Activated T-cell treated with anti-CD3 and anti-CD28 coated beads, Interleukin-2, amount 50 U/mL, for 1 hour (primary cell): ENCODE results near the gene HSPBP1.
"Not testable (repeated sequence)": the region's sequence is repeated elsewhere in the genome, so short reads cannot be mapped to it uniquely, and the experiment has no call there.

Source experiments
- DNase-seq: peaks from one replicate; pipeline ENCODE4 v3.0.0-alpha.2; 2020

HSPBP1 gene, protein sequence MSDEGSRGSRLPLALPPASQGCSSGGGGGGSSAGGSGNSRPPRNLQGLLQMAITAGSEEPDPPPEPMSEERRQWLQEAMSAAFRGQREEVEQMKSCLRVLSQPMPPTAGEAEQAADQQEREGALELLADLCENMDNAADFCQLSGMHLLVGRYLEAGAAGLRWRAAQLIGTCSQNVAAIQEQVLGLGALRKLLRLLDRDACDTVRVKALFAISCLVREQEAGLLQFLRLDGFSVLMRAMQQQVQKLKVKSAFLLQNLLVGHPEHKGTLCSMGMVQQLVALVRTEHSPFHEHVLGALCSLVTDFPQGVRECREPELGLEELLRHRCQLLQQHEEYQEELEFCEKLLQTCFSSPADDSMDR

DNA sequence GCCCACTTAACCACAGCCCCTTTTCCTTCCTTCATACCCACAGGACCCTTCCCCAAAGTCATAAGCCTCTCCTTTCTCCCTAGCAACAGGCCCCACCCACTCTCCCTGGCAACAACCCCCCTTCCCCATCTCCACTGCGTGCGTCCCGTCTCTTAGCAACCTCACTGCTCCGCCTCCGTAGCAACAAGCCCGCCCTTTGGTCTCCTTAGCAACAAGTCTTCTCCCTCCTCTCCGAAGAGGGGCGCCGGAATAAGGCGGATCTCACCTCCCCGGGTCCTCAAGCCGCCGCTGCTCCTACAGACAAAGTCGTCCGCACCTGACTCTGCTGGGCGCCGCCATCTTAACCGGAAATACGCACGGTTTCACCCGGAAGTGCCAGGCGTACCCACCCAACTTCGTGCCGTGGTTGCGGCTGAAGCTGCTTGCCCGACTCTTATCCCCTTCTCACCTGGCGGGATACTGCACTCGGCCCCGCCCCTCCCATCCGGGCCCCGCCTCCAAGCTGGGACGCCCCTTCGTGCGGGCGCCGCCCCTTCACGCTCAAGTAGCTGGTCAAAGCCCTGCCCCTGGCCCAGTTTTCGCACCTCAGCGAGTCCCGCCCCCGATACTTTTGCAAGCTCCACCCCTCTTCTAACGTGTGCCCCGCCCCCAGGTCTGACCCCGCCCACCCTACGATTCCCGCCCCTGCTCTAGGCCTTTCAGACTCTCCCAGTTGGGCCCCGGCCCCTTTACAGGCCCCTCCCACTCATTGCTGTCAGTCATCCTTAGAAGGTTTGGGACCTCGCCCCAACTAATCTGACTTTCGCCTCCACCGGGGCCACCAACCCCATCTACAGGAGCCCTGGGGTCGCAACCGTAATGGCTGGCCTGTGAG, at the start of gene HSPBP1:
TSS of gene HSPBP1 (minus strand) at position 341 of the 874 bp plus-strand sequence. CDS start 502 bp downstream, outside the sequence.
- peak; percentile 97 for DNase-seq

DNA sequence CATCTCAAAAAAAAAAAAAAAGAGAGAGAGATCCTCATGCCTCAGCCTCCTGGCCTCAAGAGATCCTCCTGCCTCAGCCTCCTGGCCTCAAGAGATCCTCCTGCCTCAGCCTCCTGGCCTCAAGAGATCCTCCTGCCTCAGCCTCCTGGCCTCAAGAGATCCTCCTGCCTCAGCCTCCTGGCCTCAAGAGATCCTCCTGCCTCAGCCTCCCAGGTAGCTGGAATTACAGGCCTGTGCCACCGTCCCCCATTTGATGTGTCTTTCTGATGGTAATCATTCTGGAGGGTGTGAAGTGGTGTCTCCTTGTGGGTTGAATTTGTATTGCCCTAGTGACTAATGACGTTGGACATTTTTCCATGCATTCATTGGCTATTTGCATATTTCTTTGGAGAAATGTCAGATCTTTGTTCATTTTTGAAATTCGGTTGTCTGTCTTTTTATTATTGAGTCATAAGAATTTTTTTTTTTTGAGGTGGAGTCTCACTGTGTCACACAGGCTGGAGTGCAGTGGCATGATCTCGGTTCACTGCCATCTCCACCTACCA, 48.9 kb upstream of the HSPBP1 start:
- DNase-seq = not testable (repeated sequence)

DNA sequence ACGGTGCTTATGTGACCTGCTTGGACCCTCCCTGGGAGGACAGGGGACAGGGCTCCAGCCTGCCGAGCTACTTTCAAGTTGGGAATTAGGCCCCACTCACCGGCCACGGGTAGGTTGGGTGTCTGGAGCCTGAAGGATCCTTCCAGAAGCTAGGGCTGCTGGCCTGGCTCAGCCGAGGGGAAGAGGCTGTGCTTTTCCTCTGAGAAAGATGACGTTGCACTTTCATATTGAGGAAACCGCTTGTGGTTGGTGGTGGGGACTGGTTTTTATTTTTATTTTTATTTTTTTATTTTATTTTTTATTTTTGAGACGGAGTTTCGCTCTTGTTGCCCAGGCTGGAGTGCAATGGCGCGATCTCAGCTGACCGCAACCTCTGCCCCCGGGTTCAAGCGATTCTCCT, 45.3 kb upstream of the HSPBP1 start, which contains the start of gene TMEM150B:
TSS of gene TMEM150B (minus strand) at position 170 of the 400 bp plus-strand sequence. CDS start 4,305 bp downstream, outside the sequence.
- no peak for DNase-seq

DNA sequence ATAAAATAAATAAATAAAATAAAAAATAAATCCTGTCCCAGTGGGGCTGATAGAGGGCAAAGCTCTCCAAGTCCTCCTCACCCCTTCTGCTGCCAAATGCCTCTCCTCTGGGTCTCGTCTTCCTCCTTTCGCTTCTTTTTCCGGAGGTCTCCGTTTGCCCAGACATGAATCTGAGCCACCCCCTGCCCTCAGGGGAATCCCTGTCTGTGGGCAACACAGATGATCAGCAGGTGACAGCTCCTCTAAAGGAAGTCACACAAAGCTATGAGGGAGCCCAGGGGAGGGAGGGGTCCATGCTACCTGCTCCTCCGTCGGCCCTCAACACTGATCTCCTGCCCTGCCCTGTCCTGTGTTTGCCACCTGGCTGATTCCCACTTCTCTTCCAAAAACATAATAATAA, 44.8 kb upstream of the HSPBP1 start:
- no peak for DNase-seq

DNA sequence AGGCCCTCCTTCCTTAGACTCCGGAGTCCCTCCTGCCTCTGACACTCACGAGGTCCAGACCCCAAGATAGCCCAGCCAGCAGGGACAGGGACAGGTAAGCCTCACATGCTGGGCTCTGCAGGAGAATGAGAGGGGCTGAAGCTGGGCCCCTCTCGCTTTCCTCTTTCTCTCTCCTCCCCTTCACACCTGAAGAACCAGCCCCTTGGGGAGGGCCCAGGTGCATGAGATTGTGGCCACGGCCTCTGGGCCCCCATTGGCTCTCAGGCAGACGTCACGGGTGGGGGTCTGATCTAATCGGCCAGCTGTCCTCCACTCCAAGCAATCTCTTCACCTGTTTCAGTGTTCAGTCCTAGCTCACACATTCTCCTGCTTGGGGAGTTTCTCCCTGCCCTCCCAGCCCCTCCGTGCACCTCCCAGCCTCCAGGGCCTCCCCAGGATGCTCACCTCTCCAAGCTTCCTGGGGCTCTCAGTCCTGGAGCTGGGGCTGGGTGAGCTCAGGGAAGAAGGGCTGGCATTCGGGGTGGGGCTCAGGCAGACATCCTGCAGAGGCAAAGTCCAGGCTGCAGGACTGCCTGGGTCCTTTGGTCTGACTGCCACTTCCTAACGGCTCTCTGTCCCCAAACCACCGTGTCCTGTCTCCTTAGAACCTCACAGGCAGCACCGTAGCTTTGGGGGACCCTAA, 42.4 kb upstream of the HSPBP1 start:
- no peak for DNase-seq

DNA sequence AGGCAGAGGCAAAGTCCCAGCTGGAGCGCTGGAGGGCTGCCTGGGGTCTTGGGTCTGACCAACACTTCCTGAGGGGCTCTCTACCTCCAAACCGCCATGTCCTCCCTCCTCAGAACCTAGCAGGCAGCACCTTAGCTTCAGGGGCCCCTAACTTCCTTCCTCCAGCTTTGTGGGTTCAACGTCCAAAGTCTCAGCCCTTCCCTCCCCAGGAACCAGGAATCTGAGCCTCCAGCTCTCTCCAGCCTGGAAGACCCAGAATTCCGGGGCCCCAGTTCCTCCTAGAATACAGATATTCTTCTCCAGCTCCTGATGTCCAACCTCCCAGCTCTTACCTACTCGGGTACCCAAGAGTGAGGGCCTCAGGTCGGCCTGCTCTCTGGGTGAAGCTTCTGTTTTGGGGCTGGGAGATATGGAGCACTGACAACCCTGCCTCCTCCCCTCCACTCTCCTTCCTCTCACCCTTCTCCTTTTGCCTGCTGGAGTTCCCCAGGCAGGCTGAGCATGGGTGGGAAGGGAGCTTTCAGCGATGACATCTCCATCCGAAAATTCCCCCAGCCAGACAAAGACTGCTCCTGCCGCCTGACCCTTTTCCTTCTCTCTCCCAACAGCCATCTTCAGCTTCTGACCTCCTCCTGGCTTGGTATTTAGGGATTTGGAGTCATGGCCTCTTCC, 41.7 kb upstream of the HSPBP1 start:
- no peak for DNase-seq

DNA sequence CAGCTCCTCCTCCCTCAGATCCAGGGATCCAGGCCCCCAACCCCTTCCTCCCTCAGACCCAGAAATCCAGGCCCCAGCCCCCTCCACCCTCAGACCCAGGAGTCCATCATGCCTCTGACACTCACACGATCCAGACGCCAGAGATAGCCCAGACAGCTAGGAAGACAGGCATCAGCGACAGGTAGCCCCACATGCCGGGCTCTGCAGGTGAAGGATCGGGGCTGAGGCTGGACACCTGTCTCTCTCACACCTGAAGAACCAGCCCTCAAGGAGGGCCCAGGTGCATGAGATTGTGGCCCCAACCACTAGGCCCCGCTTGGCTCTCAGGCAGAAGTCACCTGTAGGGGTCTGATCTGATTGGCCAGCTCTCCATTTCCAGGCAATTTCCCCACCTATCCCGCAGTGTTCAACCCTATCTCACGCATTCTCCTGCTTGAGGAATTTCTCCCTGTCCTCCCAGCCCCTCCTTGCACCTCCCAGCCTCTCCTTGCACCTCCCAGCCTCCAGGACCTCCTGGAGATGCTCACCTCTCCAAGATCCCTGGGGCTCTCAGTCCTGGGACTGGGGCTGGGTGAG, 41.0 kb upstream of the HSPBP1 start:
- DNase-seq = no peak

DNA sequence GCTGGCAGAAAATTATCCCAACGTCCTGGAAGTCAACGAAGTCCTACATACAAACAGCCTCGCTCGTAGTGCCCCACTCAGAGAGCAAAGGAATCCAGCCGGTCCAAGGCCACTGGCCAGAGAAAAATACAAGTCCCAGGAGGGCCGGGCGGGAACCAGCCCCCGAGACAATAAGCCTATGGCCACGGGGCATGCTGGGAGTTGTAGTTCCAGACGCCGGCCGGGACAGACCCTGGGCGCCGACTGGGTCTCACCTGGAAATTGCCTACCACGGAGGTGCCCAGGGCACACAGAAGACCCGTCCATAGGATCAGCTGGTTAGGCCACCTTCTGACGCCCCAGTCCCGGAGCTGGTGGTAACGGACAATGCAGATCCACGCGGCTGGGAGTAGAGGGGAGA, 39.9 kb upstream of the HSPBP1 start:
- no peak for DNase-seq

DNA sequence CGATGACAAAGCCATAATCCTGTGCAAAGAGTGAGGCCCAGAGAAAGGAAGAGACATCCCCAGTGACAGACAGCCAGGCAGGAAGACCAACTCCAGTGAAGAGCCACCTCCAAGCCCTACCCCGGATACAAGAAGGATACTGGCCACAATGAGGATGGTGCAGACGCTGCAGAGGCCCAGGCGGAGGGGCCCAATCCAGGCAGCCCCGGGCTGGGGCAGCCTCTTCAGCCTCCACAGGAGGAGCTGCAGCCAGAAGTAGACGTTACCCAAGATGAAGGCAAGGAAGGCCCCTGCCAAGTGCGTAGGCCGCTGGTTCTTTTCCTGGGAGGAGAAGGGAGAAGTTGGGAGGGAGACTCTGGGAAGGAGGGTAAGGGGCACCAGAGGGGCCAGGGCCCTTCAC, 36.7 kb upstream of the HSPBP1 start:
- DNase-seq = no peak

DNA sequence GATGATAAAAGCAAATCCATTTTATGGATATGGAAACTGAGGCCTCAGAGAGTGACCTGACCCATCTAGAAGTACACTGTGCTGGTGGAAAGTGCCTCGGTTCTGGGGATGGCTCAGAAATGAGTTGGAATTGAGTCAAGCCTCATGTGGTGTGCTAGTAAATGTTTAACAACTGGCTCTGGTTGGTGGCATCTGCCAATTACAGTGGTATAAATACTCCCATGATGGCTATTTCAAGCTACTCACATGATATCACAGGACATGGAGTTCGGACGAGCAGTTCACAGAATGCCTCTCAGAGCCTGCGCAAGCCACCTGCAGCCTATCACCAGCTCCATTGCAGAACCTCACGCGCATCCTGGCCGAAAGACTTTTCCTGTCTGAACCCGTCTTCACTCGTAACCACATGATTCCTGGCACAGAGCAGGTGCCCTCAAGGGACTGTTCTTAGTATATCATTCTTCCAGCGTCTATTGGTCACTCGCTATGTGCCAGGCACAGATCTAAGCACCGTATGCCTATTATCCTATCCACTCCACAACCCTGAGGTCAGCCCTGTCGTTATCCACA, 36.1 kb upstream of the HSPBP1 start:
- no peak for DNase-seq

DNA sequence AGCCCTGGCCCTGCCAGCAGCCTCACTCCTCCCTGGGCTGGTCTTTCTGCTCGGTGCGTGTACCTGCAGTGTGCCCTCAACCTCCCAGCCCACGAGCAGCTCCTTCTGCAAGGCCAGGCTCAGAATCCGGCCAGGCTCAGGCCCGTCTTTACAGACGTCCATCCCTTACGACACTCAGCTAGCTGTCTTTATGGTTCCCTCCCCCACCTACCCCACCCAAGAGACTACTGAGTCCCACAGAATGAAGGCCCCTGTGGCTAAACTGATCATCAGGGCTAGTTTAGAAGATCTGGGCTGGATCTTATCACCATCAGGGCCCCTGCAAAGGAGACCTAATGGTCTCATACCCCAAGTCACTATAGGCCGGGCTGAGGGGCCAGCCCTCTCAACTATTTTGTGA, 34.5 kb upstream of the HSPBP1 start:
- no peak for DNase-seq

DNA sequence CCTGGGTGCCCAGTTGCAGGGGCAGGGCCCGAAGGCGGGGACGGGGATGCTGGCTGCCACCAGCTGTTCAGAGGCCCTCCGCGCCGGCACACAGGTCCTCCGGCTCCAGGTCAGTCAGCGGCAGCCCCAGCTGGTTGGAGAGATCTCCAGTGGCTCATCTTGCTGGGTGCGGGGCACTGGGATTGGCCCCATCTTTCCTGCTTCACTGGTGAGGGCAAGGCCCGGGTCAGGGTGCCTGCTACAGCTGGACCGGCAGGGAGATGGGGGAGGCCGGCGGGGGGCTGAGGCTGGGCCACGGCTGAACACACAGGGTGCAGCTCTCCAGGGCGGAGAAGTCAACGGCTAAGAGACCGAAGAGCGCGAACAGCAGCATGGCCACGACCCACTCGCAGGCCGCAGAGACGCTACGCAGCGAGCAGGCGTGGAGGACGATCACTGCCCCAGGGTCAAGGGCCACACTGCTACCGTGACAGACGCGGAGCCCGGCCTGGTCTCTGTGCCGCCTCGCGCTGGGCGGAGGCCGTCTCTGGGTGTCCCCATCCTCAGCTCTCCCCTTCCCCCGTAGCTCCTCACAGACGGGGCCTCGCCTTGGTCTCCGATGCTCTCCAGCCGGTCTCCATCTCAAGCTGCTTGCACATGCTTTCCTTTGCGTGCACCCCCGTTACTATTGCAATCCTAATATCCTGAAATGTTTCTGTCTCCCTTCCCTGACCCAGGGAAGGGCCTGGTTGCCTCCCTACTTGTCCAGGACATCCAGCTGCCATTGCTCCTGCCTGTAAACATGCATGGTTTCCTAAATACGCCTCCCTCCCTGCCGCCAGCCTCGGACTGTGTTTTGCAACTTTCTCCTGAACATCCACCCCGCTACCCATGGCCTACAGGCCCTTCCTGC, 33.0 kb upstream of the HSPBP1 start:
- no peak for DNase-seq

DNA sequence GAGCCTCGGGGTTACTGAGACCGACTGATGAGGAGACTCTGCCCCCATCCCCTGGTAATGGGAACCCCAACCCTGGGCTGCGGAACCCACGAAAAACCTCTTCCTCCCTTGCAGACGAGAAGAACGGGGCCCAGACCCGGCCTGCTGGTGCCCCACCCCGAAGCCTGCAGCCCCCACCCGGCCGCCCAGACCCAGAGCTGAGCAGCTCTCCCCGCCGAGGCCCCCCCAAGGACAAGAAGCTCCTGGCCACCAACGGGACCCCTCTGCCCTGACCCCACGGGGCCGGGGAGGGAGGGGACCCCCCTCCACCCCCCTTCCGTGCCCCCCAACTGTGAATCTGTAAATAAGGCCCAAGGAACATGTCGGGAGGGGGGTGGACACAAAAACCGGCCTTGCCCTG, 31.9 kb upstream of the HSPBP1 start:
- DNase-seq = no peak

DNA sequence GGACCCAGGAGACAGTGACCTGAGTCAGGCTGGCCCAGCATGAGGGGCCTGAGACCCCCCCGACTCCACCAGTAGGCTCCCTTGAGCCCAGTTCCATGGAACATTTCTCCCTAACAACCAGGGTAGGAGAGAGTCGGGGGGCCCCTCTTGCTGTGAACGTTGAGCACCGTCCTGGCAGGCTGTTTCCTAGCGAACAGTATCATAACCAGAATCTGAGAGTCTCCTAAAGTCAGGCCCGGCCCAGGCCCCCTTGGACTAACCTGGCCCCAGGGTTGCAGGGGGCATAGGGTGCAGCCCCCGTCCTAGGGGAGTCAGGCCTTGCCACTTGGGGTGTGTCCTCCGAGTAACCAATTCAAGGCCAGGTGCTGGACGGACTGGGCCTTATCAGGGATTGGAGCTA, 31.5 kb upstream of the HSPBP1 start:
- DNase-seq = no peak

DNA sequence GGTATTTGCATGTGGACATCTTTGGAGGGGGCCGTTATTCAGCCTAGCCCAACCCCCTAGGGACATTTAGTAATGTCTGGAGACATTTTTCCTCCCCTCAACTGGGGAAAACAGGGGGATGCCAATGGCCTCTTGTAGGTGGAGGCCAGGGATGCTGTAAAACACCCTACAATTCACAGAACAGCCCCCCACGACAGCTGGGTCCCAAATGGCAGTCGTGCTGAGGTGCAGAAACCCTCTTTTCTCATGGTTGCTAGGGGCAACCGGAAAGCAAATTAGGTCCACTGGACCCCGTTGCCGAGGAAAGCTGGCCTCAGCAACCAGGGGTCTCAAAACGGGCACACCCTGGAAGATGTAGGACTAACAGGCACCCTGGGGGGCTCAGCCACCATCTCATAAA, 30.6 kb upstream of the HSPBP1 start:
- no peak for DNase-seq

DNA sequence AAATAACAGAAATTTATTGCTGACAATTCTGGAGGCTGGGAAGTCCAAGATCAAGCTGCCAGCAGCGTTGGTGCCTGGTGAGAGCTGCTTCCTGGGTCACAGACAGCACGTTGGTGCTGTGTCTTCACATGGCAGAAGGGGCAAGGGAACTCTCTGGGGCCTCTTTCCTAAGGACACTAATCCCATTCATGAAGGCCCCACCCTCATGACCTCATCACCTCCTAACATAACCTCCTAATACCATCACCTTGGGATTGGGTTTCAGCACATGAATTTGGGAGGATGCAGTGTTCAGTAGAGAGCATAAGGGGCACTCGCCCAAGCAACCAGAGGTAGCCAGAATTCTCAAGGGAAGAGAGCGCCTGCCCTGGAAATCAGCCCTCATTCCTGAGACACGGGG, 29.5 kb upstream of the HSPBP1 start:
- no peak for DNase-seq

DNA sequence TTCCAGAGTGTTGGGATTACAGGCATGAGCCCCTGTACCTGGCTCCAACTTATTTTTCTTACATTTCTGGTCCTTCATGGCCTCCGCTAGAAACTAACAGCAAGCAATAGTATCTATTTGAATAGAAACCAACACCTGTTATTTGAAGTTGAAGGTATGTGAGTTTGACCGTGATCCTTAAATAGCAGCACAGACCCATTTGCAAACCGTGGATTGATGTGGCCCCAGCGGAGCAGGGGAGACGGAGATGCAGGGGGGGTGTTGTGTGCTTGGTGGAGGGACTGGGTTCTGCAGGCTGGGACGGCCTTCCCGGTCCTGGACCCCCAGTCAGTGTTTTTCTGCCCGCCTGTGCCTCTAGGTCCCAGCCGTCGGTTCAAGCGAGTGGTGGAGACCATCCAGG, 28.4 kb upstream of the HSPBP1 start:
- no peak for DNase-seq

DNA sequence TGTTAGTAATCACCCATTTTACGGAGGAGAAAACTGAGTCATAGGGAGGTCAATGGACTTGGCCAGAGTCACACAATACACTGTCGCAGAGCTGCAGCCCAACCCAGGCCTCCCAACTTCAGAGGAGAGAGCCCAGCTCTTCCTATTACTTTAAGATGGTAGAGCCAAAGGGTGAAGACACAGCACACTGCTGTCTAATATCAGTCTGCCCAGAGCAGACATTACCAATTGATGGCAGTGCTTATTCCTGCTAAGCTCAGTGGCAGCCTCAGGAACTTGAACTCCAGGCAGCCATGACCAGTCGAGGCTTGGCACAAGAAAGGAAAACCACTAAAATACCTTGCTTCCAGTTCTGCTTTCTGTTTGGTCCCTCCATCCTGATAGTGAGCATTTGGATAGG, 26.8 kb upstream of the HSPBP1 start:
- no peak for DNase-seq

DNA sequence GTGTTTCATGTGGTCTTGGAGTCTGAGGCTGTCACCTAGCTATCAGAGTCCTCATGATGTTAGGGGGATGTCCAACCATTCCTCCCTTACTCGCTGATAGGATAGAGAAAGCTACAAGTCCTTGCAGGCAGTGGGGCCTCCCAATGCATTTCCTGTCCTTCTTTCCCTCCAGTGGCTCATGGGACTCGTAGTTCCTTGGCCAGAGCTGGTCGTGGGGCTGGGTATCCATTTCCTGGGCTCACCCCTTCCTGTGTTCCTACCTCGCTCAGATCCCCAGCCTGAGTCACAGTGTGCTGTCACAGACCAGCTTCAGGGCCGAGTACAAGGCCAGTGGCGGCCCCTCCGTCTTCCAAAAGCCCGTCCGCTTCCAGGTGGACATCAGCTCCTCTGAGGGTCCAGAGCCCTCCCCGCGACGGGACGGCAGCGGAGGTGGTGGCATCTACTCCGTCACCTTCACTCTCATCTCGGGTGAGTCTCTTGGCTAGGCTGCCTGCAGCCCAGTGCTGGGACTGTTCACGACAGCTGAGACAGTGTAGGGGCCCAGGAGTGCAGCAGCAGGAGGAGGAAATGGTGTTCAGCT, 26.2 kb upstream of the HSPBP1 start:
- DNase-seq = no peak

DNA sequence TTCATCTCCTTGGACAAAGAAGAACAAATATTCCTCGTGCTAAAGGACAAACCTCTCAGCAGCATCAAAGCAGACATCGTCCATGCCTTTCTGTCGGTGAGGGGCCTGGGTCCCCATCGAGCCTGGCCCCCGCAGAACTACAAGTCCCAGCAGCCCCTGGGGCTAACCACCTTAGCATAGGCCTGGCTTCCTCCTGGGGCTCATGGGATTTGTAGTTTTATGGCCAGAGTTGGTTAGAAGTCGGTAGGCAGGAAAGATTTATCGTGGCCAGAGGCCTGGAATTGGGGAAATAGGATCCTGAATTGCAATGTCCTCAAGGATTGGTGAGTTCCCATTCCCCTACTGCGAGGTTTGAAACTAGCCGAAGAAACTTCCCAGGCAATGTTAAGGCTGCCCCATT, 25.6 kb upstream of the HSPBP1 start:
- DNase-seq = peak; percentile 64
